HG03060 (cell line): ENCODE data around the gene TMPRSS3.
A peak's percentile ranks its signal among the peaks of the same experiment; 100 is the strongest.
"Not testable (repeated sequence)": the region's sequence is repeated elsewhere in the genome, so short reads cannot be mapped to it uniquely, and the experiment has no call there.

Experiments used
- ATAC-seq: cut with Tn5 transposase; IDR thresholded peaks from one replicate; pipeline ENCODE4 v1.9.1; 2021; ENCODE audit warnings: low read depth, moderate number of reproducible peaks; ENCODE audit not compliant: unreplicated experiment

Gene TMPRSS3

DNA sequence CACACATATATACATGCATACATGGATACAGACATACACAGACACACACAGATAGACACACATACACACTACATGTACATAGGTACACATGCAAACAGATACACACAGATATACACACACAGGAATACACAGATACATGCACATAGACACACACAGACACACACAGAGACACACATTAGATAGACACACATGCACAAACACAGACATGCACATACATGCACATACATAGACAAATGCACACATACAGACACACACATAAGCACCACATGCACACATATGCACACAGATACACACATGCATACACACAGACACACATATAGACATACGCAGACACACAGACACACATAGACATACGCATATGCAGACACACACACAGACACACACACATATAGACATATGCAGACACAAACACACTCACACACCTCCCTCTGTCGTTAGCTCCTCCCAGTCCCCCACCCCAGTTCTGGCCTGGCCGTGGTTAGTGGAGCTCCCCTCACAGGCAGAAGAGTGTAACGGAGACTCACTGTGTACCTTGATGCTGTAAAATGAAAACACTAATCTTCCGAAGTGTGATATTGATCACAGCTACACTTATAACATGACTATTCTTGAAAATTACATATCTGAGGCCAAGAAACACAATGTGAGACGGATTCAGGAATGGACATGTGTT lies 15.5 kb upstream of the TMPRSS3 start:
- no peak for ATAC-seq

DNA sequence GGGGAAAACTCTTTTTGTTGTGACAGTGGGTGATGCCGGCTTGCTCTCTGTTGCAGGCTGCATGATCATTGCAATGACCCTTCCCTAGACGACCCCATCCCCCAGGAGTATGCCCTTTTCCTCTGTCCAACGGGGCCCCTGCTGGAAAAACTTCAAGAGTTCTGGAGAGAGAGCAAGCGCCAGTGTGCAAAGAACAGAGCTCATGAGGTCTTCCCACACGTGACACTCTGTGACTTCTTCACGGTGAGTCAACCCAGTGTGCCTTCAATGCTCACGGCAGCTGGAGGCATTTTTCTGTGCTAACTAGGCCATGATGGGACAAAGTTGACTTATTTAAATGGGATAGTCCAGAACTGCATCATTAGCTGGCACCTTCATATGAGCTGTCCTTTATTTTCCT lies 13.5 kb upstream of the TMPRSS3 start:
- ATAC-seq: no peak

DNA sequence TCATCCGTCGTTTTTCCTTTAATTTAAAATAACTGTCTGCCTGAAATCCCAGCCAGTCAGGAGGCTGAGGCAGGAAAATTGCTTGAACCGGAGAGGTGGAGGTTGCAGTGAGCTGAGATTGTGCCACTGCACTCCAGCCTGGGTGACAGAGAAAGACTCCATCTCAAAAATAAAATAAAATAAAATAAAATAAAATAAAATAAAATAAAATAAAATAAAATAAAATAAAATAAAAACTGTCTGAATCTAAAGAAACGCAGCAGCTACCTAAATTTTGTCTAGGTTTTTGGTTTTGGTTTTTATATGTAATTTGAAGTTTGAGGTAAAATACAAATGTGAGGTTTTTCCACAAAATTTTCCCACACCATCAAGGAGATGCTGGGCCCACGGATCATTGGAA lies 12.9 kb upstream of the TMPRSS3 start:
- ATAC-seq: not testable (repeated sequence)

DNA sequence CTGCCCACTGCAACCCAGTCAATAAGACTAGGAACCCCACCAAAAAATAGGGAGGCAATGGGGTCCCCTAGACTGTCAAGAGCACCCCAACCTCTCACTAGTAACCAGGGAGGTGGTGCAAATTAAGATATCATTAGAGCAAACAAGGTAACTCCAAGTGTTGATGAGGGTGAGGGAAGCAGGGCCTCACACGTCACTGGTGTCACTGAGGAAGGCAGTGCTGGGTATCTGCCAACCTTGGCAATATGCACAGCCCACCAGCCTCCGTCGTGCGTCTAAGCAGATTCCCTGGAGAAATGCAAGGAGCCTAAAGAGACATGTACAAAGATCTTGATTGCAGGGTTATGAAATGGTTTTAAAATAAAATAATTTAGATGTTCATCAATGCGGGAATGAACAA lies 11.6 kb upstream of the TMPRSS3 start:
- ATAC-seq: no peak

DNA sequence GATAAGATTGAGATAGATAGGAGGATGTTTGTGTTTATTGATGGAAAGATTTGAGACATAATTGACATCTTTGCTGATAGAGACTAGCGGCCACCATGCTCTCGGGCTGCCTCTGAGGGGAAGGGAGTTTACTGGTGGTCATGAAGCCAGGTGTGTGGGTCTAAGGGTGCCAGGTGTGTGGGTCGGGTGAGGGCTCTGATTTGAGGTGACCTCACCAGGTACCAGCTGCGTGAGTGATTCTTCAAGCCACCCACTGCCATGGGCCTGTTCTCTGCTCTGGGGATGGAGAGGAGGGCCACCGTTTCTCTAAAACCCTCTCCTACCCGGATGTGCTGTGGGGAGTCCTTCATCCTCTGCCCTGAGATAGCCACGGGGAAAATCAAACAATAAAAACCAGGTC lies 11.0 kb upstream of the TMPRSS3 start:
- no peak for ATAC-seq

DNA sequence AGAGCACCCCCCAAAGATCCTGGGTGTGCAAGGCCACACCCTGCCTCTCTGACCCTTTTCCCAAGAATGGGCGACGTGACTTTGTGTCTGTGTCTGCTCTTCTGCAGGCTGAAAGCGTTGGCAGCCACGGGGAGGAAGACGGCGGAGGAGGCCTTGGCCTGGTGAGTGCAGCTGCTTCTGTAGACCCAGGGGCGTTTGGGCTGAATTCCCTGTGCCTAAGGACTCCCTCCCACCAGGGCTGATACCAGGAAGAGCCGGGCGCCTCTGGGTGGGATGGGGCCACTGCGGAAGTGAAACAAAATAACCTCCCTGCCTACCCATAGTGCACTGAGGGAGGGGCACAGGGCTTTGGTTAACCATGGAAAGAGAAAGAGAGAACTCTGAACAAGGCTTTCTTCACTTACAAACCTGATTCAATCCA lies 10.4 kb upstream of the TMPRSS3 start:
- no peak for ATAC-seq

DNA sequence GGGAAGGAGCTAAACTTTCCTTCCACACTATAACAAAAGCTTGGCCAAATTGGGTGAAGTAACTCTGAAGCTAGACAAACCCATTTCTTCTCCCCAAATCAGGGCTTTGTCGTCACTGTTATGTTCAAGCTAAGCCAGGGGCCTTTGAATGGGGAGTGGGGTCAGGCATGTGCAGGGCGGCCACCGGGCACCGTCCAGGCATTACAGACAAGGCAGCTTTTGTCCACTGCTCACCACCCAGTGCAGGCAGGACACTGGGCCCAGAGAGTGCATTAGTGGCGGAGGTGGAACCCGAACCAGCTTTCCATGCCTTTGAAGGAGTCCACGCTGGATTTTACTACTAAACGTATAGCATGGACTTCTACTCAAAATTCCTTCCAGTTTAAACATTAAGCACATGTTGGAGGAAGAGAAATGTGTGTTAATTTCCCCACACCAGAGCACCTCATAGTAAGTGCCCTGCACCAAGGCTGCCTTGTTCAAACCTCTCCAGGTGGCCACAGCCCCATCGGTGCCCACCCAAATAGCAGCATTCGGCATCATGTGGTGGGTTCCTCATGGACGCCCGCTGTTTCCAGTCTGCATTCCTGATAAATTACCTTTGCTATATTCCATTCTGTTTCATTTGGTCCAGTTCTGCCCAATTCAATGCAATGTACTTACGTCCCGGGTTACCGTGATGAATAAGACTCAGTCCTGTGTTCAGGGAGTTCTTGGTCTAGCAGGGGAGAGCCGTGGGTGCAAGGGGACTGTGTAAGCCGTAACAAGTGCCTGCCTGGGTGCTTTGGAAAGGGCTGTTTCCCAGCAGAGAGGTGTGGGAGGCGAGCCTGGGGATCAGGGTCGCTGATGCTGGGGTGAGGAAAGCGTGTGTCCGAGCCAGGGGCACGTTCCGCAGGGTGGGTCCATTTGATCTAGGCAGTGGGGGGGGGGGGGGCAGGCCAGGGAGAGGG lies 9.5 kb upstream of the TMPRSS3 start:
- no peak for ATAC-seq

DNA sequence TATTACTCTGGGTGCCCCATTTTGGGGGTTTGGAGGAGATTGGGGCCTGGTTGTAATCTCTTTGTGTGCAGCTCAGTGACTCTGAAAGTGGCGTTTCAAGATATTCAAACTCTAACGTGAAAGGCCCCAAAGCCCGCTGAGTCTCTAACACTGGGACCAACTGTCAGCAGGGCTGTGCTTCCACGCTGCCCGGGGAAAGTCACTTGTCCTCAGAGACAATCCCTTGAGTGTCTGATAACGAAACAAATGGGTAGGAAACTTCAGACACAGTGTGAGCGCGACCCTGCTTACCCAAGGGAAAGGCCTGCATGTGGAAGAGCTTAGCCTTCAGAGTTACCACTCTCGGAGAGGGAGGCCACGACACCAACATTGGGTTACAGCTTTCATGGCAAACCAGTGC lies 8.7 kb upstream of the TMPRSS3 start:
- ATAC-seq: no peak

DNA sequence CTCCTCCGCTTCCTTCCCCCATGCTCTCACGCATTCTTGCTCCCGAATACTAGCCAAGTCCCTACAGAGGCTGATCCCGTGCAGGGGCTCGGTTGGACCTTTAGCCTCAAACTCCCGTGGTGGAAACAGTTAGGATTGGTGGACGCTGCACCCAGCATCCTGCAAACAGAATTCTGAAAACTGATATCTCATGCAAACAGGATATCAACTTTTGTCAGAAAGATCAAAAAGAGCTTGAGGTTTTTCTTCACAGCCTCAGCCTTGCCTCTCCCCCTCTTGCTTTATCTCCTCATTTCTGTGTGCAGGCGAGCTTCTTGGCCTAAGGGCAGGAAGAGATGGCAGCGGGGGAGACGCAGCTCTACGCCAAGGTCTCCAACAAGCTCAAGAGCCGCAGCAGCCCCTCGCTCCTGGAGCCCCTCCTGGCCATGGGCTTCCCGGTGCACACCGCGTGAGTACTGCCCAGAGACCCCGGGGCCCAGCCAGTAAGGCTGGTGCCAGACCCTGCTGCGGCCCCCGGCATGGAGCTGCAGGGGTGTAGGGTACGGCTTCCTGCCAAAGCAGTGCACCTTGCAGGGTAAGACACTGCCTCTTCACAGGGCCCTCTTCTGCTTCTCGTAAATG lies 7.9 kb upstream of the TMPRSS3 start, which contains the start of gene UBASH3A:
UBASH3A (plus strand) TSS at position 292 of the 621 bp plus-strand sequence; CDS start at position 336, 44 bp downstream.
- no peak for ATAC-seq

DNA sequence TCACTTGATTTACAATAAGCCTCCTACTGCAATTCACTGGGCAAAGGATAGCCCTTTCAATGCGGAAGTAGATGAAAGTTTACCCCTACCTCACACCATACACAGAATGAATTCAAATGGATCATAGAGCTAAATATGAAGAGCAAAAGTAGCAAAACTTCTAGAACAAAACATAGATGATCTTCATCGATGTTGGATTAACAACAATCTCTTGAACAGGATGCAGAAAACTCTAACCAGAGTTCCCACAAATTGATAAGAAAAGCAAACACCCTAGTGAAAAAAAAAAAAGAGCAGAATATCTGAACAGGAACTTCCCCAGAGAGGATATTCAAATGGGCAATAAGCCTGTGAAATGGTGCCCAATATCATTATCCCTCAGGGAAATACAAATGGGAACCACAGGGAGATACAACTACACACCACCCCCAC lies 6.0 kb upstream of the TMPRSS3 start:
- ATAC-seq: no peak

DNA sequence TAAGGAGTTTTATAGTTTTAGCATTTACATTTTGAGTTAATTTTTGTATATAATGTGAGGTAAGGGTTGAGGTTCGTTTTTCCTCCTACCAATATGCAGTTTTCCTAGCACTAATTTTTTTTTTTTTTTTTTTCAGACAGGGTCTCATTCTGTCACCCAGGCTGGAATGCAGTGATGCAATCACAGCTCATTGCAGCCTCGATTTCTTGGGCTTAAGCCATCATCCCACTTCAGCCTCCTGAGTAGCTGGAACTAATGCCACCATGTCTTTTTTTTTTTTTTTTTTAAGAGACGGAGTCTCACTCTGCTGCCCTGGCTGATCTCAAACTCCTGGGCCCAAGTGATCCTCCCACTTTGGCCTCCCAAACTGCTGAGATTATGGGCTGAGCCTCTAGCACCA lies 5.3 kb upstream of the TMPRSS3 start:
- no peak for ATAC-seq

DNA sequence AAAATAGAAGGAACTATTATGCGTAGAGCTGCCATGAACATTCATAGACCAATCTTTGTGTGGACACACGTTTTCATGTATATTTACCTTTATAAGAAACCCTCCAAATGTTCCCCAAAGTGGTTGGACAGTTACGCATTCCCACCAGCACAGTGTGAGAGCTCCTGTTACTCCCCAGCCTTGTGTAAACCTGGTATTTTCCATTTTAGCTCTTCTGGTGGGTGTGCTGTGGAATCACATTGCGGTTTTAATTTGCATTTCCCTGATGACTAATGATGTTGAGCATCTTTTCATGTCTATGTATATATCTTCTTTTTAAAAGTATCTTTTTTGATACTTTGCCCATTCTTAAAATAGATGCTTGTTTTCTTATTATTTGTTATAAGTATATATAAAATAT lies 4.7 kb upstream of the TMPRSS3 start:
- no peak for ATAC-seq

DNA sequence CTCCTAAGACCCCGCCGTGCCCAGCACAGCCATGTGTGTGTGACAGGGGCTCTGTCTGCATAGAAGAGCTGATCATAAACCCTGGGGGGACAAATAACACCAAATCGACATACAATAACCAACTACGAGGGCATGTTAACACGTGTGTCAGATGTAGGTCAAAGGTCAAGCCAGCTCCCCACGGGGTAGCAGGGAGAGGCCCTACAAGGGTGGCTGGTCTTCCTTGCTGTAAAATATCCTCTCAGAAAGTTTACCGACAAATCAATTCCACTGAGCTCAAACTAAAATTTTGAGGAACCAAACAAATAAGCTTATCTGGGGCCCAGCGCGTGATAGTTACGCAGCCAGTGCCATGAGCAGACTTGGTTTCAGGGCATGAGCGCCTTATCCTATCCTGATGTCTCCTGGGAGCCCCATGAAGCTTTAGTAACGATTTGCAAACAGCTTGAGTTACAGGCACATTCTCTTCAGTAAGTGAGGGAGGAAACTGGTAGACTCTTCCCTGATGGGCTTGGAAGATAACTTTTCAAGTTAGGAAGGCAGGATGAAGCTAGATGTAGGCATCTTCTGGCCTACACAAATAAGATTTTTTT lies 2.7 kb upstream of the TMPRSS3 start:
- no peak for ATAC-seq

DNA sequence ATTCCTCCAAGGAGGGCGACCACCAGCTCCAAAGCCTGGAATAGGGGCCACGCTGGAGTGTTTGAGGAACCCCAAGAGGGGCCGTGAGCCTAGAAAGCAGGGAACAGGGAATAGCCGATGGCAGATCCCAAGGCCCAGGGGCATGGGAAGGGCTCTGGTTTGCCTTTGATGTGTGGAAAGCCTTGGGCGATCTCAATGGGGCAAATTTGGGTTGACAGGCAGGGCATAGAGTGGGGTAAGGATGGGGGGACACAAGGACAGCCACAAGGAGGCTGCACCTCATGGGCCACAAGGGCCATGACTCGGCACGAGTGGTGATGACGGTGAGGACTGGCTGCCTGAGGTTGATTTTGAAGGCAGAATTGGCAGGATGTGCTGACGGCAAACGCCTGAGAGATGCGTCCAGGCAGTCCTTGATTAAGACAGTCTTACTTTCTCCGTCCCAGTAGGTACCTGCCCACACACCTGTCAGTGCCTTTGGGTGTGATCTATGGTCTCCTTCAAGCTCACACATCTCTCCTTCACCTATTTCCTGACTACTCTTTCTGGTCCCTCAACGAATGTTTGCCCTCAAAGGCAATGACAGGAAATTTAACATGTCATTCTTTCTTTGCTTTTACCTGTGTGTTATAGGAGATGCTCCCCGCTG lies 2.0 kb upstream of the TMPRSS3 start:
- ATAC-seq: no peak

DNA sequence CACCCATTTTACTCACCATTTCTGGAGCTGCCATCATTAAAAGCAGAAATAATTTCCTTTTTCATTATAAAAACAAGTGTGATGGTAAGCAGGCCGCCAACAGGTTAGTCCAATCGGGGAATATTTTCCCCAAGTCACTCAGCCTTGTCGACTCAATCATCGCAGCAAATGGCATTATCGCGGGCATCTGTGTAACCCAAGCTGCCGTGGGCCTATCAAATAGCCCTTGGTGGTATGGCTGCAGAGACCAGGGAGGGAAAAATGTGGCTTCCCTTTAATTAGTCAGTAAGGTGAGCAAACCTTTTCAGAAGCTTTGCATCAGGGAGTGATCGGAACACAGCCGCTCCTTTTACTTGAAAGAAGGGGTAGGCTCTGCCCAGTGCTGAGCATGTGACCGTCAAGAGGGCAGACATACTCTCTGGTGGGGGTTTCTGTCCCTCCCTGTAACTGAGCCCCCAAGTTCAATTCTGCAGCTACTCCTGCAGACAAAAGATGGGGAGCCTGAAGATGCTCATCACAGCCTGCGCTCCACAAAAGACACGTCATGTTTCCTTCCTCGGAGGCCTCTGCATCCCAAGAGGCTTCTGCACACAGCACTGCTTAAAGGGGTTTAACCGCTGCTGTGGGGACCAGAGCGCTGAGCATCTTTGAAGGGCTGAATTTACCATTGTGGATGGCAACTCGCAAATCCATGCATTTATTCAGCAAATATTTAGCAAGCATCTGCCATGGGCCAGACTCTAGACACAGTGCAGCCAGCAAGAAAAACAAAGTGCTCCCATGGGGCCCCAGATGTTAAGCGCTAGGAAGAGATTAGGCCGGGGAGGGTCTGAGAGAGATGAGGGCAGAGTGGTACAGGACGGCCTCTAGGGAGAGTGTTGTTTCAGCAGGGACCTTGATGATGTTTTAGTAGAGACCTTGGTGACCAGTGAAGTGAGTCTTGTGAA lies 1.2 kb upstream of the TMPRSS3 start:
- no peak for ATAC-seq

DNA sequence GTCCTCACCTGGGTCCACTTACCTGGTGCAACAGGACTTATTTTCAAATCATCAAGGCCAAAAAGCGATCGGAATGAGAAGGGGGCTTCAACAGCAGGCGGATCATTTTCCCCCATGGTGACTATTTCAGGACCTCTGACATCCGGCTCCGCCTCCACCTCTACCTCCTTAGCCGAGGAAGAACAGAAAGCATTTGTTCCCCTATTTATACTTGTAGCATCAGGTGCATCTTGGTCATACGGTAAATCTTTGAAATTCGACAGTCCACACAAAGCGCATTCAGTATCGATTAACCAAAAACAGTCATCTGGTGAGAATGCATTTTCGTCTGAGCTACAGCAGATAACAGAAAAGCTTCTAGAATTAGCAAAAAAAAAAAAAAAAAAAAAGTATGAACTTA lies 550 bp downstream of the TMPRSS3 start:
- no peak for ATAC-seq

DNA sequence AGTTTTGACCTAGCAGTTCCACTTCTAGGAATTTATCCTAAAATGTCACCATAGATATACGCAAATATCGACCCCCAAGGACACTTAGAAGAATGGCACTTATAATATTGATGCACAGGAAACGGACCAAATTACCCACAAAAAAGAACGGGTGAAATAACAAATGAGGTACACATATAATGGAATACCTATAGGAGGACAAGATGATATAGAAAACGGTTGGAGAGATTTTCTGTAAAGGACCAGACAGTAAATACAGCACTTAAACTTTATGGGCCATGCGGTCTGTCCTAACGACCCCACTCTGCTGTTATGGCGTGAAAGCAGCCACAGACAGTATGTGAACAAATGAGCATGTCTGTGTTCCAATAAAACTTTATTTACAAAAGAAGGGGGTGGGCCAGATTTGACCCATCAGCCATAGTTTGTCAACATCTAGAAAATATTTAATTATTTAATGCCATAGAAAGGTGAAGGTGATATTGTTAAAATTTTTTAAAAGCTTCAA lies 2.4 kb downstream of the TMPRSS3 start:
- no peak for ATAC-seq

DNA sequence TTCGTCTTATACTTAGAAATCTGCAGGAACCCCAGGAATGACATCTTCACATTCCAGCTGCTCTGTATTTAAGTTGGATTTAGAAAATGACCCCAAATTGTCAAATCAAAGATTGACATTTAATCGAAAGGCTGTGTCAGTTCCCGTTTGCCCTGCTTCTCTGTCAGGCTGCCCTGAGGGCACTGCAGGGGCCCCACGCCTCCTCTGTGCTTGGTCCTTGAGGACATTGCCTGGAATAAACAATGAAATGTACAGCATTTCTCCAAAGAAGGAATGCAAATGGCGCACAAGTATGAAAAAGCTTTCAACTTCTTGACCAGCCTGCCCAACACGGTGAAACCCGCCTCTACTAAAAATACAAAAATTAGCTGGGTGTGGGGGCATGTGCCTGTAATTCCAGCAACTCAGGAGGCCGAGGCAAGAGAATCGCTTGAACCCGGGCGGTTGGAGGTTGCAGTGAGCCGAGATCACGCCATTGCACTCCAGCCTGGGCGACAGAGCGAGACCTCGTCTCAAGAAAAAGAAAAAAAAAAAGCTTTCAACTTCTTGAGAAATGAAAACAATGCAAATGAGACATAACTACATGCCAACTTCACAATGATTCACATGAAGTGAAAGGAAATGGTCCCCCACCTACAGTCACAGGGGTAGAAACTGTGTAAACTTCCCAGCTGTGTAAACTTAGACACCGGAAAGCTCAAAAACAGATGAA lies 3.0 kb downstream of the TMPRSS3 start:
- ATAC-seq: peak; percentile 73
